CD14-positive monocyte (primary cell): Measurements from ENCODE around the gene ASPHD2. TPM values are rescaled to one million over a fixed set of nuclear protein-coding genes. Genes with fewer than 3 reads are reported as not detected.
A peak's percentile ranks its signal among the peaks of the same experiment; 100 is the strongest.

Source experiments
- DNase-seq, 3 donors: peaks; one replicate each; pipeline ENCODE4 v3.0.0-alpha.2; 2011 to 2022
- H2AFZ ChIP-seq: 2 replicates; pipeline ENCODE4 v1.6.0; 2012; ENCODE audit warnings: mild to moderate bottlenecking, low read depth, low read length, inconsistent platforms; ENCODE audit not compliant: insufficient read depth, poor library complexity, severe bottlenecking
- H3K27ac ChIP-seq, 2 donors: 1 replicate in 1 of 2; 2 replicates in 1 of 2; pipeline ENCODE4 v1.5.1; 2012 to 2013; ENCODE audit warnings: low read length in 2 of 2, control low read depth in 1 of 2, inconsistent platforms in 1 of 2, low read depth in 1 of 2, mild to moderate bottlenecking in 1 of 2
- H3K27me3 ChIP-seq, 2 donors: one replicate each; pipeline versions ENCODE4 v1.6.0 to v1.6.1; 2011 to 2013; ENCODE audit warnings: low read length in 2 of 2; ENCODE audit not compliant: control insufficient read depth in 2 of 2, insufficient read depth in 2 of 2
- H3K36me3 ChIP-seq, 2 donors: replicated peaks in 1 of 2; 1 replicate in 1 of 2; 2 replicates in 1 of 2; pipeline versions ENCODE4 v1.5.1 to v1.6.1; 2012 to 2013; ENCODE audit warnings: low read length in 2 of 2, control low read depth in 1 of 2, inconsistent platforms in 1 of 2, mild to moderate bottlenecking in 1 of 2; ENCODE audit not compliant: insufficient read depth in 2 of 2, control insufficient read depth in 1 of 2
- H3K4me1 ChIP-seq, 2 donors: 1 replicate in 1 of 2; 2 replicates in 1 of 2; pipeline versions ENCODE4 v1.5.1 to v1.6.1; 2012 to 2013; ENCODE audit warnings: low read length in 2 of 2, control low read depth in 1 of 2, inconsistent platforms in 1 of 2, mild to moderate bottlenecking in 1 of 2, moderate library complexity in 1 of 2; ENCODE audit not compliant: insufficient read depth in 2 of 2, control insufficient read depth in 1 of 2
- H3K4me2 ChIP-seq: replicated peaks from 2 replicates; pipeline ENCODE3; 2012; ENCODE audit warnings: low read length, moderate library complexity, mild to moderate bottlenecking; ENCODE audit not compliant: poor library complexity, severe bottlenecking; ENCODE audit errors: extremely low read depth
- H3K4me3 ChIP-seq, 3 experiments: fragments of 200-600 bp in 1 of 3; sonication (generic) in 1 of 3; replicated peaks in 1 of 3; 1 replicate in 2 of 3; 2 replicates in 1 of 3; pipeline ENCODE4 v1.5.1; 2011 to 2013; ENCODE audit warnings: low read length in 3 of 3, mild to moderate bottlenecking in 3 of 3, control low read depth in 2 of 3, low read depth in 2 of 3, inconsistent platforms in 1 of 3, moderate library complexity in 1 of 3
- H3K79me2 ChIP-seq: 2 replicates; pipeline ENCODE4 v1.6.0; 2012; ENCODE audit warnings: mild to moderate bottlenecking, control low read depth, inconsistent platforms, low read length, moderate library complexity; ENCODE audit not compliant: insufficient read depth
- H3K9ac ChIP-seq: 2 replicates; pipeline ENCODE4 v1.6.0; 2017; ENCODE audit warnings: low read length, mild to moderate bottlenecking; ENCODE audit not compliant: insufficient read depth, poor library complexity, severe bottlenecking
- H3K9me3 ChIP-seq, 2 donors: replicated peaks in 1 of 2; 1 replicate in 1 of 2; 2 replicates in 1 of 2; pipeline versions ENCODE4 v1.5.1 to v1.6.1; 2012 to 2013; ENCODE audit warnings: low read length in 2 of 2, control low read depth in 1 of 2; ENCODE audit not compliant: control insufficient read depth in 1 of 2, insufficient read depth in 1 of 2
- H4K20me1 ChIP-seq: 2 replicates; pipeline ENCODE4 v1.6.0; 2012; ENCODE audit warnings: mild to moderate bottlenecking, low read length, control low read depth, moderate library complexity; ENCODE audit not compliant: insufficient read depth
- H3K27ac Mint-ChIP-seq, 7 donors: one replicate each; pipeline ENCODE4 v1.8.0; 2020; ENCODE audit warnings: mild to moderate bottlenecking in 7 of 7, mixed read lengths in 7 of 7, moderate library complexity in 6 of 7, inconsistent platforms in 2 of 7
- H3K27me3 Mint-ChIP-seq, 3 donors: one replicate each; pipeline ENCODE4 v1.8.0; 2021 to 2022; ENCODE audit warnings: low read depth in 3 of 3, mild to moderate bottlenecking in 3 of 3, mixed read lengths in 3 of 3, moderate library complexity in 3 of 3, inconsistent platforms in 1 of 3
- H3K36me3 Mint-ChIP-seq, 2 donors: one replicate each; pipeline ENCODE4 v1.8.0; 2020; ENCODE audit warnings: mixed read lengths in 2 of 2, inconsistent platforms in 1 of 2, mild to moderate bottlenecking in 1 of 2
- H3K4me1 Mint-ChIP-seq: one replicate; pipeline ENCODE4 v1.8.0; 2020; ENCODE audit warnings: mild to moderate bottlenecking, mixed read lengths
- H3K4me3 Mint-ChIP-seq, 2 donors: one replicate each; pipeline ENCODE4 v1.8.0; 2020; ENCODE audit warnings: mild to moderate bottlenecking in 2 of 2, mixed read lengths in 2 of 2, moderate library complexity in 1 of 2
- H3K9me3 Mint-ChIP-seq, 7 donors: one replicate each; pipeline ENCODE4 v1.8.0; 2020 to 2022; ENCODE audit warnings: mixed read lengths in 7 of 7, mild to moderate bottlenecking in 6 of 7, moderate library complexity in 6 of 7, inconsistent platforms in 2 of 7
- WGBS: methylation state at CpG from one replicate; pipeline ENCODE4 v1.1.5; 2013; ENCODE audit warnings: missing lambda C conversion rate; ENCODE audit not compliant: insufficient coverage; 5-methylcytosine and 5-hydroxymethylcytosine counted together
- intact Hi-C, 2 donors: fragments of 100-400 bp; cut with micrococcal nuclease; formaldehyde crosslinking; loops; one replicate each; pipeline versions ENCODE4 v1.15.0 to v1.15.1; 2023
- polyA plus RNA-seq, 3 donors: library from polyadenylated mRNA; depleted of rRNA in 1 of 3; unstranded in 2 of 3; stranded (reverse) in 1 of 3; fragments of 300-500 nt in 2 of 3; fragments of >200 nt in 1 of 3; fragmentation: Illumina TruSeq in 2 of 3; gene quantifications; 1 replicate in 2 of 3; 2 replicates in 1 of 3; pipeline ENCODE4 v1.2.3, GENCODE V29; 2012 to 2021
- TF ChIP-seq, protein P1 (sequence below): fragments of 200-600 bp; IDR thresholded peaks from one replicate; pipeline ENCODE4 v1.8.0; 2022; ENCODE audit warnings: antibody characterized with exemption, mild to moderate bottlenecking

ASPHD2 gene
- polyA plus RNA-seq, 3 donors: 2.6 to 6.2 (median 4.1) TPM

- H3K79me2 ChIP-seq: no peaks in the 10 kb centered on the region
- no peaks in the 10 kb centered on the region for H4K20me1 ChIP-seq
- peak overlapping the region in 1 of 7 donors; percentile 1 for H3K27ac Mint-ChIP-seq
- H3K9me3 Mint-ChIP-seq: peaks cover 0 to 2% (median 0%) of the 10 kb centered on the region in 7 donors
- H3K4me3 ChIP-seq: no peak overlapping the region
- H3K4me3 Mint-ChIP-seq: no peak overlapping the region
- peaks cover 30 to 65% of the 10 kb centered on the region in 2 donors for H3K36me3 ChIP-seq
- no peaks in the 10 kb centered on the region for H3K27me3 ChIP-seq
- peaks cover 3% of the 10 kb centered on the region for H3K4me1 Mint-ChIP-seq
- no peaks in the 10 kb centered on the region for H3K4me1 ChIP-seq
- intact Hi-C loops: no loop called here
- peaks cover 0 to 2% (median 0%) of the 10 kb centered on the region in 3 donors for H3K27me3 Mint-ChIP-seq
- H3K9me3 ChIP-seq: no peaks in the 10 kb centered on the region
- H3K27ac ChIP-seq: no peak overlapping the region
- no peak overlapping the region for H3K4me2 ChIP-seq
- TF ChIP-seq, protein P1, sequence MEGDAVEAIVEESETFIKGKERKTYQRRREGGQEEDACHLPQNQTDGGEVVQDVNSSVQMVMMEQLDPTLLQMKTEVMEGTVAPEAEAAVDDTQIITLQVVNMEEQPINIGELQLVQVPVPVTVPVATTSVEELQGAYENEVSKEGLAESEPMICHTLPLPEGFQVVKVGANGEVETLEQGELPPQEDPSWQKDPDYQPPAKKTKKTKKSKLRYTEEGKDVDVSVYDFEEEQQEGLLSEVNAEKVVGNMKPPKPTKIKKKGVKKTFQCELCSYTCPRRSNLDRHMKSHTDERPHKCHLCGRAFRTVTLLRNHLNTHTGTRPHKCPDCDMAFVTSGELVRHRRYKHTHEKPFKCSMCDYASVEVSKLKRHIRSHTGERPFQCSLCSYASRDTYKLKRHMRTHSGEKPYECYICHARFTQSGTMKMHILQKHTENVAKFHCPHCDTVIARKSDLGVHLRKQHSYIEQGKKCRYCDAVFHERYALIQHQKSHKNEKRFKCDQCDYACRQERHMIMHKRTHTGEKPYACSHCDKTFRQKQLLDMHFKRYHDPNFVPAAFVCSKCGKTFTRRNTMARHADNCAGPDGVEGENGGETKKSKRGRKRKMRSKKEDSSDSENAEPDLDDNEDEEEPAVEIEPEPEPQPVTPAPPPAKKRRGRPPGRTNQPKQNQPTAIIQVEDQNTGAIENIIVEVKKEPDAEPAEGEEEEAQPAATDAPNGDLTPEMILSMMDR: no peak
- peaks cover 57 to 61% of the 10 kb centered on the region in 2 donors for H3K36me3 Mint-ChIP-seq
- H2AFZ ChIP-seq: no peak overlapping the region
- 86% methylated on average over 11 of the region's 15 CpGs for WGBS
- H3K9ac ChIP-seq: no peak overlapping the region
- no peak for DNase-seq
Observed at GRCh38 chr22:26447584-26448329, 18.7 kb downstream of the ASPHD2 start.

GRCh38 chr22:26448334-26448733, 19.3 kb downstream of the ASPHD2 start:
- WGBS: 100% methylated on average over 2 of the region's 5 CpGs
- Histone ChIP-seq H3K79me2 (no peaks in the 10 kb centered on the region), H3K4me3 (no peak overlapping the region), H3K9me3 (no peaks in the 10 kb centered on the region), H3K36me3 (peaks cover 30 to 65% of the 10 kb centered on the region in 2 donors), H3K27me3 (no peaks in the 10 kb centered on the region), H2AFZ (no peak overlapping the region), H3K4me2 (no peak overlapping the region), H3K27ac (no peak overlapping the region), H3K9ac (no peak overlapping the region), H4K20me1 (no peaks in the 10 kb centered on the region), H3K4me1 (no peaks in the 10 kb centered on the region)
- TF ChIP-seq, protein P1: no peak
- Mint-ChIP-seq H3K27me3 (peaks cover 0 to 2% (median 0%) of the 10 kb centered on the region in 3 donors), H3K36me3 (peaks cover 57 to 61% of the 10 kb centered on the region in 2 donors), H3K4me1 (peaks cover 3% of the 10 kb centered on the region), H3K4me3 (no peak overlapping the region), H3K27ac (no peak overlapping the region), H3K9me3 (peaks cover 0 to 2% (median 0%) of the 10 kb centered on the region in 7 donors)
- DNase-seq: no peak
- intact Hi-C loops: no loop called here
